Thyroid gland (tissue), 4 donors: ENCODE results near the gene PLD1.

Experiments used
- CTCF ChIP-seq, 6 experiments: fragments of 200-600 bp in 3 of 6; fragments of 450-650 bp in 3 of 6; sonication (generic) in 3 of 6; IDR thresholded peaks; one replicate each; pipeline ENCODE4 v1.5.1; 2016 to 2019; ENCODE audit warnings: antibody characterized with exemption in 6 of 6, mild to moderate bottlenecking in 2 of 6, inconsistent platforms in 1 of 6, moderate library complexity in 1 of 6
- POLR2A ChIP-seq, 2 donors: fragments of 450-650 bp; IDR thresholded peaks; one replicate each; pipeline ENCODE4 v1.6.1; 2017; ENCODE audit warnings: antibody characterized with exemption in 2 of 2, mild to moderate bottlenecking in 2 of 2, moderate library complexity in 1 of 2

GRCh38 chr3:171796625-171797264 is 13.5 kb downstream of the PLD1 start:
- TF ChIP-seq CTCF (IDR thresholded peaks at IDR 0.05), result no peak
- no peak for TF ChIP-seq POLR2A (IDR thresholded peaks at IDR 0.05)
